GM12892 (cell line): ENCODE measurements around the gene BEX5.

Experiments used
- POLR2A ChIP-seq: IDR thresholded peaks from 2 replicates; pipeline ENCODE4 v1.6.1; 2011; ENCODE audit warnings: low read depth, low read length, control low read depth
- POLR2AphosphoS5 ChIP-seq: IDR thresholded peaks from 2 replicates; pipeline ENCODE4 v1.6.1; 2011; ENCODE audit warnings: low read depth, low read length, control low read depth

GRCh38 chrX:102129473-102129872 lies 26.3 kb downstream of the BEX5 start:
- no peak for TF ChIP-seq POLR2A
- no peak for TF ChIP-seq POLR2AphosphoS5
